H1 (cell line): ENCODE data around the gene TRMT61B. TPM values are rescaled to one million over a fixed set of nuclear protein-coding genes. Genes with fewer than 3 reads are reported as not detected.

Source experiments
- ASH2L ChIP-seq: fragments of 200-600, 300-600 bp; sonication (generic); IDR thresholded peaks from one replicate; pipeline ENCODE4 v1.7.1; 2017; ENCODE audit warnings: low read length
- EP300 ChIP-seq, 2 experiments: IDR thresholded peaks; 1 replicate in 1 of 2; 2 replicates in 1 of 2; pipeline ENCODE4 v1.6.1; 2011 to 2012; ENCODE audit warnings: low read depth in 2 of 2, low read length in 2 of 2, mild to moderate bottlenecking in 2 of 2, borderline replicate concordance in 1 of 2, inconsistent platforms in 1 of 2, moderate library complexity in 1 of 2
- polyA plus RNA-seq, 7 experiments: library from polyadenylated mRNA; depleted of rRNA in 3 of 7; stranded (reverse) in 5 of 7; unstranded in 2 of 7; fragments of >200 nt in 5 of 7; fragments of 200-250 nt in 2 of 7; gene quantifications; 1 replicate in 5 of 7; 2 replicates in 1 of 7; 4 replicates in 1 of 7; pipeline versions ENCODE4 v1.2.1 to v1.2.3, GENCODE V29; 2011 to 2013; ENCODE audit warnings: missing spikeins in 2 of 7, mixed read lengths in 2 of 7
- total RNA-seq: library from RNA; stranded (reverse); fragmentation: NEBNext Ultra II Directional; extraction: Animal tissue kit (Norgen Biotek cat#: 25700); gene quantifications from 2 replicates; pipeline ENCODE4 v1.2.1, GENCODE V29; 2021
- TF ChIP-seq, protein P1 (sequence below): IDR thresholded peaks from 2 replicates; pipeline ENCODE4 v1.6.1; 2012; ENCODE audit warnings: low read length, inconsistent platforms
- TF ChIP-seq, protein P2 (sequence below): IDR thresholded peaks from 2 replicates; pipeline ENCODE4 v1.6.1; 2012; ENCODE audit warnings: inconsistent platforms

The TRMT61B gene
- total and polyA plus RNA-seq, 2 of the 8 experiments (the other 6 are each of a cell fraction or from before 2014, with no cell fraction given), result 10.4 to 27.8 TPM

DNA sequence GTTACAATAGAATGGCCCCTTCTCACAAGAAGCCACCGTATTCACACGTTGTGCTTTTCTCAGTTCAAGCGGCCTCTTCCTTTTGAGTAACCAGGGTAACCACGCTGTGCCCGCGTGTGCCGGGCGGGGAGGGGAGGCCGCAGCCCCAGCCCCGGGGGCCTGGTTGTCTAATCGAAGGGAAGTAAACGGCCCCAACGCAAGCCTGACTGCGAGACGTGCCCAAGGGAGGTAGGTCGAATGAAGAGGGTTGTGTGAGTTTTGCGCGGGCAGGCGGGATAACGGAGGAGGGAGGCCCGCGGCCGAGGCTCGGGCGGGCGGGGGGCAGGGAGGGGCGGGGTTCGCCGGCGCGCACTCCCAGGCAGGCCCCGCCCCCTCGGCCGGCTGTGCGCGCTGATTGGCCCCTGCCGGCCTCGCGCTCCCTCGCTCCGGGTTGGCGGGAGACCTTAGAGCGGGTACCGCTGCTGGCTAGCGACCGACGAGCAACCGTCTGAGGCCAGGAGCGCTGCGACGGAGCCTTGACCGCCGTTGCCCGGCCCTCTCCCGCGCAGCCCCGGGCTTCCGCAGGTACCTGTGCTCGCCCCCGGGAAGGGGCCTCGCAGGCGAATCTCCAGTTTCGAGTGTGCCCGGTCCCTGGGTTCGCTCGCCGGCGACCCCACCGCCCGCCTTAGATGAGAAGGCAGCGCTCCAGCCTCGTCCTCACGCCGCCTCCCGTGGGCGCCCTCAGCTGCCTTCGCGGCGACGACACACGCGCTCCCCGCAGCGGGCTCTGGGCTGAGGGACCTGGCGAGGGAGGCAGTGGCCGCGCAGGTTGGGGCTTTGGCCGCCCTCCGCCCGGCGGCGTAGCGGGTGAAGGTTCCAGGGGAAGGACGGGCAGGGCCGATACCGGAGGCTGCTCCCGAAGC is 59.5 kb downstream of the TRMT61B start, which contains the start of gene SPDYA (continued):
- TF ChIP-seq, protein P1, sequence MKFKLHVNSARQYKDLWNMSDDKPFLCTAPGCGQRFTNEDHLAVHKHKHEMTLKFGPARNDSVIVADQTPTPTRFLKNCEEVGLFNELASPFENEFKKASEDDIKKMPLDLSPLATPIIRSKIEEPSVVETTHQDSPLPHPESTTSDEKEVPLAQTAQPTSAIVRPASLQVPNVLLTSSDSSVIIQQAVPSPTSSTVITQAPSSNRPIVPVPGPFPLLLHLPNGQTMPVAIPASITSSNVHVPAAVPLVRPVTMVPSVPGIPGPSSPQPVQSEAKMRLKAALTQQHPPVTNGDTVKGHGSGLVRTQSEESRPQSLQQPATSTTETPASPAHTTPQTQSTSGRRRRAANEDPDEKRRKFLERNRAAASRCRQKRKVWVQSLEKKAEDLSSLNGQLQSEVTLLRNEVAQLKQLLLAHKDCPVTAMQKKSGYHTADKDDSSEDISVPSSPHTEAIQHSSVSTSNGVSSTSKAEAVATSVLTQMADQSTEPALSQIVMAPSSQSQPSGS, result no peak
- TF ChIP-seq ASH2L, result peak; percentile 52
- TF ChIP-seq EP300 (IDR thresholded peaks at IDR 0.05; ENCODE audit: borderline replicate concordance in 1 of 2, low read depth in 2 of 2, low read length in 2 of 2), result no peak
- TF ChIP-seq, protein P2, sequence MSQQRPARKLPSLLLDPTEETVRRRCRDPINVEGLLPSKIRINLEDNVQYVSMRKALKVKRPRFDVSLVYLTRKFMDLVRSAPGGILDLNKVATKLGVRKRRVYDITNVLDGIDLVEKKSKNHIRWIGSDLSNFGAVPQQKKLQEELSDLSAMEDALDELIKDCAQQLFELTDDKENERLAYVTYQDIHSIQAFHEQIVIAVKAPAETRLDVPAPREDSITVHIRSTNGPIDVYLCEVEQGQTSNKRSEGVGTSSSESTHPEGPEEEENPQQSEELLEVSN, result peak; percentile 98
